Astrocyte of the cerebellum (primary cell): ENCODE data around the gene PDE7B.

Source experiments
- DNase-seq: peaks from one replicate; pipeline ENCODE4 v3.0.0-alpha.2; 2011; ENCODE audit warnings: low read depth
- H3K4me3 ChIP-seq: 2 replicates; pipeline ENCODE4 v1.5.1; 2011; ENCODE audit warnings: mild to moderate bottlenecking, low read depth, low read length, moderate library complexity
- CTCF ChIP-seq: IDR thresholded peaks from 2 replicates; pipeline ENCODE4 v1.5.1; 2012; ENCODE audit warnings: low read length, low read depth, moderate library complexity, mild to moderate bottlenecking; ENCODE audit errors: missing control alignments
- in situ Hi-C: cut with HindIII; loops from 2 replicates; pipeline ENCODE4 v1.10.0; 2017; ENCODE audit warnings: low sequenced_read_pairs

Gene PDE7B

GRCh38 chr6:135877666-135878065 lies 26.2 kb downstream of the PDE7B start:
- DNase-seq, result no peak

GRCh38 chr6:135880066-135880972 lies 28.8 kb downstream of the PDE7B start:
- in situ Hi-C loops, result no loop called here
- no peak overlapping the region for H3K4me3 ChIP-seq
- TF ChIP-seq CTCF, result no peak
- peak; percentile 49 for DNase-seq

More at GRCh38 chr6:135877666-135878065, 26.2 kb downstream of the PDE7B start:
- in situ Hi-C loops, result no loop called here
- H3K4me3 ChIP-seq, result no peak overlapping the region
- TF ChIP-seq CTCF, result no peak

GRCh38 chr6:135883045-135883444 lies 31.5 kb downstream of the PDE7B start:
- no peak overlapping the region for H3K4me3 ChIP-seq
- in situ Hi-C loops, result no loop called here
- DNase-seq, result no peak
- TF ChIP-seq CTCF, result no peak

- TF ChIP-seq CTCF, result no peak
- DNase-seq, result no peak
- in situ Hi-C loops, result no loop called here
- H3K4me3 ChIP-seq, result no peak overlapping the region
Observed at GRCh38 chr6:135883536-135883935, 32.0 kb downstream of the PDE7B start.

- in situ Hi-C loops, result no loop called here
Observed at GRCh38 chr6:135884136-135884535, 32.6 kb downstream of the PDE7B start.

GRCh38 chr6:135887069-135887468 lies 35.6 kb downstream of the PDE7B start:
- in situ Hi-C loops, result no loop called here
- H3K4me3 ChIP-seq, result no peak overlapping the region
- no peak for TF ChIP-seq CTCF
- DNase-seq, result no peak

More at GRCh38 chr6:135884136-135884535, 32.6 kb downstream of the PDE7B start:
- no peak overlapping the region for H3K4me3 ChIP-seq
- TF ChIP-seq CTCF, result no peak
- no peak for DNase-seq
